Stimulated activated CD4-positive, alpha-beta T cell treated with anti-CD3 and anti-CD28 coated beads, TNF-alpha, amount 100 ng/mL, for 48 hours (primary cell): ENCODE data around the gene NOS1AP.

Source experiments
- DNase-seq, 3 donors: peaks; one replicate each; pipeline ENCODE4 v3.0.0-alpha.2; 2020; ENCODE audit warnings: low read depth in 3 of 3

Gene NOS1AP

GRCh38 chr1:162366671-162367070 is 297.2 kb downstream of the NOS1AP start:
- no peak for DNase-seq

DNA sequence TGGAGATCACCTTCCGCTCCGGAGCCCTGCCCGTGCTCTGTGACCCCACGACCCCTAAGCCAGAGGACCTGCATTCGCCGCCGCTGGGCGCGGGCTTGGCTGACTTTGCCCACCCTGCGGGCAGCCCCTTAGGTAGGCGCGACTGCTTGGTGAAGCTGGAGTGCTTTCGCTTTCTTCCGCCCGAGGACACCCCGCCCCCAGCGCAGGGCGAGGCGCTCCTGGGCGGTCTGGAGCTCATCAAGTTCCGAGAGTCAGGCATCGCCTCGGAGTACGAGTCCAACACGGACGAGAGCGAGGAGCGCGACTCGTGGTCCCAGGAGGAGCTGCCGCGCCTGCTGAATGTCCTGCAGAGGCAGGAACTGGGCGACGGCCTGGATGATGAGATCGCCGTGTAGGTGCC is 297.6 kb downstream of the NOS1AP start:
- no peak for DNase-seq

- DNase-seq, result no peak
Observed at GRCh38 chr1:162367772-162368171, 298.3 kb downstream of the NOS1AP start.

DNA sequence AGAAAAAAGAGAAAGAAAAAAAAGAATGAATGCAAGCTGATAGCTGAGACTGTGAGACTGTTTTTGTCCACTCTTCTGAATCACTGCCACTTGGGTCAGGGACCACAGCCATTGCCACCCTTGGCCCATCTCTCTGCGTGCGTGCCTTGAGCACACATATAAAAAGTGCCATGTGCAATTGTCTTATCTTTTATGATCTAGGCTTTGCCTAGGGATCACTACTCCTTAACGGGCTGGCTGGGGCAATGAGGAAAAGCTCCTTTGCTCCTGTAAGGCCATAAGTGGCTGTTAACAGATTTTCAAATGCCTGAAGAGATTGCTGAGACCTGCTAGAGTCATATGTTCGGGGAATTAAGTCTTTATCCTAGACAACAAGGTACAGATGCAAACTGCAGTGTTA is 299.0 kb downstream of the NOS1AP start:
- DNase-seq, result no peak

- no peak for DNase-seq
Observed at GRCh38 chr1:162369571-162369970, 300.1 kb downstream of the NOS1AP start.

- no peak for DNase-seq
Observed at GRCh38 chr1:162370161-162370560, 300.7 kb downstream of the NOS1AP start.

DNA sequence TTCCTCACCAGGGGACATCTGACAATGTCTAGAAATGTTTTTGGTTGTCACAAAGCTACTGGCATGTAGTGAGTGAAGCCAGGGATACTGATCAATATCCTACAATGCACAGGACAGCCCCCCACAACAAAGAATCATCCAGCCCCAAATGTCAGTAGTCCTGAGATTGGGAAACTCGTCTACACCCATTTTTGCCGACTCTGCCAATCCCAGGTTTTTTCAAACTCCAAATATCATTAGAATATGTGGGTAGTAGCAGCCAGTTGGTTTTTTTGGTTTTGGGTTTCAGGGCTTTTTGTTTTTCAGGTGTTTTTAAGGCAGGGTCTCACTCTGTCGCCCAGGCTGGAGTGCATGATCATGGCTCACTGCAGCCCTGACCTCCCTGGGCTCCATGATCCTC is 301.2 kb downstream of the NOS1AP start:
- DNase-seq, result no peak

DNA sequence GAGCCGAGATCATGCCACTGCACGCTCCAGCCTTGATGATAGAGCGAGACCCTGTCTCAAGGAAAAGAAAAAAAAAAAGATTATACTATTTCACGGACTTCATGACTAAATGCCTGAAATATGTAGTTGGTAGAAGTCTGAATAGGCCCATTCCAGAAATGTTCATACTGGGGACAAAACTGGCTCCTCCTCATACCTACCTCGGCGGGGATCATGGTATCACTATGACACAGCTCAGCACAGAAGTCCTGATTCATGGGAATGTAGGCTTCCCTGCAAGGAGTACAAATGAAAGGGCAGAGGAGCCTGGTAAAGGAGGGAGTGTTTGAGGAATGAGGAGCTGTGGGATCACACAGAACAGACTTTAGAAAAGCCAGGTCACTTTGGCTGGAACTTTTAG is 302.1 kb downstream of the NOS1AP start:
- DNase-seq, result no peak

DNA sequence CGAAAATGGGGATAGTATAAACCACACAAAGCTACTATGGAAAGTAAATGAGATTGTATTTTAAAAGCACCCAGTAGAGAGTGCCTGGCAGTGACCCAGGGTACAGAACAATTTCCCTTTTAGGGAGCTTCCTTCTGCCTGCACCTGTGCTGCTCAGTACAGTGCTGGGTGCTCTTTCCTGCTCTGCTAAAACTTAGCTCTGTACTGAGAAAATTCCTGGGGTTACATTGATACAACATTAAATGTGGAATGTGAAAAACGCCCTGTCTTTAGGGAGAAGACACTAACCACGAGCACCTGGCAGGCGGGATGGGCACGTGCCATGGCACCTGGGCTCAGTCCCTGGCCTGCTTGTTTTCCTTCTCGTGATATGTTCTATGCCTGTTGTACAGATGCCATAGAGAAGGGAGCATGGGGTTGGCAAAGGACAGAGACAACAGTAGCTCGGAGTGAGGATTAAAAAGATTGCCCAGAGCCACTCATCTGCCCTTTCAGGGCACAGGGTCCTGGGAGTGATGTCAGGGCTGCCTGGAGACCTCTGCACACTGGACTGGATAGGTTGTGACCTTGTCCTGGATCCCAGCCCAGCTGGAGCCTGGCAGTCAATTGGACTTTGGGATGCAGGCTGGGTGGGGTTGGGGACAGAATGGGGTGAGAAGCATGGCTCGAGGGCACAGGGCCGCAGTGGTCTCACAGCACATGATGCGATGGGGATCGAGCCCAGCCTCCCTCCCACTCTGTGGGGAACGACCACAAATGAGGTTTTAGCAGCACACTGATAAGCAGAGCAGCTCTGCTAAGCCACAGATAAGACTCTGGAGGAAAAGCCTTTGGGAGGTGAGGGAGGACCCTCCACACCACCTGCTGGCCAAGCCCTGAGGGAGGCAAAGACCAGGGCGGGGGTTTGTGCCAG is 302.9 kb downstream of the NOS1AP start:
- DNase-seq, result no peak

GRCh38 chr1:162373072-162373427 is 303.6 kb downstream of the NOS1AP start:
- DNase-seq, result no peak

DNA sequence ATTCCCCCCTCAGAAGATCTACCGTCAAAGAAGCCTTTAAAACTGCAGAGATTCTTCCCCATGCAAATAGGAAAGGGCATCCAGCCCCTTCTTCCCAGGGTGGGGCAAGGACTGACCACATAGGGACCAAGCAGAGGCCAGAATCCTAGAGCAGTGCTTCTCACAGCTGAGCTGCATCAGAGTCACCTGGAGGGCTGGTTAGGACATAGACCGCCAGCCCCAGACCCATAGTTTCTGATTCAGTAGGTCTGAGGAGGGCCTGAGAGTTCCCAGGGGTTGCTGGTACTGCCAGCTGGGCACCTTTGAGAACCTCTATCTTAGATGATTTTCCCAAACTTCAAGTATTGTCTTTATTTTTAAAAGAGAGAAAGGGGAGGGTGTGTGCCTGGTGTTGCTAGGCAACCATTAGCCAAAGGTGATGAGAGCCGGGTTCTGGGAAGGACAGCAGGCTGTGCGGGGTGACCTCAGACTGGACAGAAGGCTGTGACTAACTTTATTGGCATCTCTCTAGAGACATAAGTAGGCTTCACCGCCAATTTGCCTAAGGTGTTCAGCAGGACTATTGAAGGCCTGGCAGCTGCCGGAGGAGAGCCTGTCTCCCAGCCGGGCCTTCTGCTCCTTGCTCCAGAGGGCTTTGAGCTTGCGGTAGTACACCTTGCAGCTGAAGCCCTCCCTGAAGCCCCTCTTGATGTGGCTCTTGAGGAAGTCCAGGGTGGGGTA is 304.2 kb downstream of the NOS1AP start:
- no peak for DNase-seq

DNA sequence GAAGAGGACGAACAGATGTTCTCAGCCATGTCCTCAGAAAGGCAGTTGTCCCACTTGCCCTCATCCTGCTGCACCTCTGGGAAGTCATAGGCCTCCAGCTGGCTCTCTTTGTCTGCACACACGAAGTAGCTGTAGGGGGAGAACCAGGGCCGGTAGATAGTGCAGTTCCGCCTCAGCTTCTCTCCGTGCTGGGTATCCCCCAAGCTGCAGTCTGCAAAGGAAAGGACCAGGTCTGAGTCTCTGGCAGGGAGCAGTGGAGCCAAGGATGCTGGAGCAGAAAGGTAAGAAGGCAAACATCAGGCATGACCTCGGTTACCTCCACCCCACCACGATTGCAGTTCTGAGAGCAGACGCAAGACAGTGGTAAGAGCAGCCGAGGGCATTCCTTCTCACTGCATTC is 304.9 kb downstream of the NOS1AP start:
- no peak for DNase-seq

DNA sequence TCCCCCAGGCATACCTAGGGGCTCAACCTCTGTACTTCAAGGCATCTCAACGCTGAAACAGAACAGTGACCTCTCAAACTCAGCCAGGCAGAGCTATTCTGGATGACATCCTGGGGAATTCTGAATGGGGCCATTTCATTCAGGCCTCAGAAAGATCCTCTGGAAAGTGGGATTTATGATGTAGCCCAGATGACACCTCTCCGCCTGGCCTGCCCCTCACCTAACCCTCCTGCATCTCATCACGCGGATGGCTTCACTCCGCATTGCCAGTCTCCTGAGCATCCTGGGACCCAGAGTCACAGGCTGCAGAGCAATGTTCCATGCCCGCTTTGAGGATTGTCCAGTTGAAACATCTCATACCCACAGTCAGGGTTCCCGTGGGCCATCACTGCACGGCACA is 306.0 kb downstream of the NOS1AP start:
- no peak for DNase-seq

DNA sequence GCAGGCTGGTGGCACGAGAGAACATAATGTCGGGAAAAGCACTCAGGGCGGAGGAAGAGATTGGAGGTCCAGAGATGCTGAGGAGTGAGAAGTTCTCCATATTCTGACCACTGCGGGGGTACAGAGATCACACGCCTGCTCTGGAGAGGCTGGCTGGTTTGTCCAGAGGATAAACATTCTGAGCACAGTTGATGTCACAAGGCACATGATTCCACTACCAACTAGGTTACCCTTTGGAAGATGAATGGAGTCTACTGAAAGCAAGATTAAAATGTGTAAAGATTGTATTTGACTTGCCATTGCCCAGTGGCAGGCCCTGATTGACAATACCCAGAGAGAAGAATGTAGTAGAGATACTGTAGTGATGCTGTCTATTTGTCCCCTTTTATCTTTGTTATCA is 307.2 kb downstream of the NOS1AP start, which contains the start of gene SPATA46:
Gene SPATA46 (minus strand): TSS at position 164 of the 400 bp plus-strand sequence. CDS start 64 bp downstream, at position 100.
- DNase-seq, result no peak

- DNase-seq, result no peak
Observed at GRCh38 chr1:162380061-162380846, 310.8 kb downstream of the NOS1AP start.

DNA sequence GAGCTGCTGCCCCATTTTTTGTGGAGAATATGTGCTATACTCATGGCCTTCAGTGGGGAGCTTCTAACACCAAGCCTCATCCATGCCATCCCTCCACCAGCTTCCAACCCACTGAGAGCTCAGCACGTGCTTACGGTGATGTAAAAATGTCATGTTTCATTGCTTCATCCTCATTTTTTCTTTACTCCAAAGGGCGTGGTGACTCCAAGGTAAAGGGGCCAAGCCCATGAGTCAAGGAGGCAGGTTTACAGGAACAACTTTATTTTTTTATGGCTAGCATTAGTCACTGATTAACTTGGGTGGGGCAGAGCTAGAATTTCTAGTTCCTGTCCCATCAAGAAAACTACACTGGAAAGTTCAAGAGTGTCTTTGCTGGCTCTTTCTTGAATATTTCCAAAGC is 311.9 kb downstream of the NOS1AP start, which contains the start of gene C1orf226:
Gene C1orf226 (plus strand): TSS at position 346 of the 400 bp plus-strand sequence. CDS start 174 bp downstream, outside the sequence.
- no peak for DNase-seq

DNA sequence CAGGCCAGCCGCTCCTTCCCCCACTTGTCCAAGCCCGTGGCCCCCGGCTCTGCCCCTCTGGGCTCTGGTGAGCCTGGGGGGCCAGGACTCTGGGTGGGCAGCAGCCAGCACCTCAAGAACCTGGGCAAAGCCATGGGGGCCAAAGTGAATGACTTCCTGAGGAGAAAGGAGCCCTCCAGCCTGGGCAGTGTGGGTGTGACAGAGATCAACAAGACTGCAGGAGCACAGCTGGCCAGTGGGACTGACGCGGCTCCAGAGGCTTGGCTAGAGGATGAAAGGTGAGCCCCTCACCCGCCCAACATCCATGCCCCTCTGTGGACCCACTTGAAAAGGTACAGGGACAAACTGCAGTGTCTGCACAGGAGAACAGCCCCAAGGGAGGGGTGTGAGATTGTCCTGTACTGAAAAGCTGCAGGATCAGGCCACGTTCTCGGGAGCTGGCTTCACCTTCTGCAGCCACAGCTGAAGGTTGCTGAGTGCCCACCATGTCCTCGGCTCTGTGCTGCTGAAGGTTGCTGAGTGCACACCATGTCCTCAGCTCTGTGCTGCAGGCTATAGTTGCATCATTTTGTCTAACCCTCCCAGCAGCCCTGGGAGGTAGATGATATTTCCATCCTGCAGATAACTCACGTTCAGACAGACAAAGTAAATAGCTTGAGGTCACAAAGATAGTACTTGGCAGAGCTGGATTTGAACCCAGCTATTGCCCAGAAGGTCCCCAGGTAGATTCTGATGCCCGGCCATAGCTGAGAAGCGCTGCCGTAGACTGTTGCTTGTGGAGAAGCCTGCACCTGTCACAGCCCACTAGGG is 312.7 kb downstream of the NOS1AP start:
- DNase-seq, result no peak

DNA sequence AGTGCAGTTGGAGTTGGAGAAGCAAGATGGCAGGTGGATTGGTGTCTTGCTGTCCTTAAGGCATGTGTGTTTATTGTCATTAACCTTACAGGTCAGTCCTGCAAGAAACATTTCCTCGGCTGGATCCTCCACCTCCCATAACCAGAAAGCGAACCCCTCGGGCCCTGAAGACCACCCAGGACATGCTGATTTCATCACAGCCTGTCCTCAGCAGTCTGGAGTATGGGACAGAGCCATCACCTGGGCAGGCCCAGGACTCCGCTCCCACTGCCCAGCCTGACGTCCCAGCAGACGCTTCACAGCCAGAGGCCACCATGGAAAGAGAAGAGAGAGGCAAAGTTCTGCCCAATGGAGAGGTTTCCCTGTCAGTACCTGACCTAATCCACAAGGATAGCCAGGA is 313.6 kb downstream of the NOS1AP start:
- no peak for DNase-seq

- DNase-seq, result no peak
Observed at GRCh38 chr1:162383516-162383915, 314.0 kb downstream of the NOS1AP start.

GRCh38 chr1:162384116-162384515 is 314.6 kb downstream of the NOS1AP start:
- DNase-seq, result no peak

GRCh38 chr1:162384601-162385279 is 315.2 kb downstream of the NOS1AP start:
- no peak for DNase-seq
